ENCODE data around the gene KPNA3.
A peak's percentile ranks its signal among the peaks of the same experiment; 100 is the strongest.

Gene KPNA3

DNA sequence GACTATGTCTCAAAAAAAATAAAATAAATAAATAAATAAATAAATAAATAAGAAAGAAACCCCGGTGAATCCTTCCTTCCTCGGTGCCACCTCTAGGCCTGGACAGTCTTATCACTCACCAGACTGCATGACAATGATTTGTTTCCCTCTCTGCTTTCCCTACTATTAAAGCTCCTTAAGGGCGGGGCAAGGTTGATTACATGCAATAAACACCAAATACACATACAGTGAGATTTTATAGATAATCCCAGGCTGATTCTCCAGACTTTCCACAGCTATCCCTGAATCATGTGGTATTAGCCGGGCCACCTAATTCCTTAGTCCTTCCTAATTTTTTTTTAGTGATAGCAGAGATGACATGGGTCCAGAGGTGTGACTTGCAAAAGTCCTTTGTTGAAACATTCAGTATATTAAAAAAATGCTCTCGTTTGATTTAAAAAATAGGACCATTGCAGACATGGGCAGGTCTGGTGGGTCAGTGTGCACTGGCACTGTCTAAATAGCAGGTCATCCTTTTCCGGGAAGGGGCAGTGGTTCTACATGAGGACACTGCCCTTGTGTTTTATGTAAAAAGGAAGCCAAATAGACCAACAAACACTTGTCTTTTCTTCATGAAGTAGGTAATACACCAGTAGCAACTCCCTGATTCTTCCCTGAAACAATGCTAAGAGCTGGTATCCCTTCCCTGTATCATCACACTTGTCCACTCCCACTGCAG, 115.7 kb downstream of the KPNA3 start:
- no peak for FAIRE-seq

DNA sequence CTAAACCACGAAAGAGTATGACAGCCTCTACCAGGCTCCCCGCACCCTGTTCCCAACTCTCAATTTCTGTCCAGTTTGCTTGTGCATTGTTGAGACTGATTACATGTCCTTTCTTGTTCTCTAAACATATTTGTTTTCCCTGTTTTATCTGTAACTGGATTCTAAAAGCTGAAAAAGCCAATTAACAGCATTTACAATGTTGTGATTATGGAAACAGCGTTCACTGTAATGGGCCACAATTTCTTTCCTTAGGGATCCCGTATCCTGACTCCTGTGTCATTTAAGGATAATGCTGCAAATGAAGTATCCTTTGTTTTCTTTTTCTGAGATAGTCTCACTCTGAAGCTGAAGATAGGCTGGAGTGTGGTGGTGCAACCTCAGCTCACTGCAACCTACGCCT, 121.7 kb downstream of the KPNA3 start:
- no peak for FAIRE-seq

GRCh38 chr13:49669735-49670309, 122.7 kb downstream of the KPNA3 start:
- peak; percentile 45 for FAIRE-seq

DNA sequence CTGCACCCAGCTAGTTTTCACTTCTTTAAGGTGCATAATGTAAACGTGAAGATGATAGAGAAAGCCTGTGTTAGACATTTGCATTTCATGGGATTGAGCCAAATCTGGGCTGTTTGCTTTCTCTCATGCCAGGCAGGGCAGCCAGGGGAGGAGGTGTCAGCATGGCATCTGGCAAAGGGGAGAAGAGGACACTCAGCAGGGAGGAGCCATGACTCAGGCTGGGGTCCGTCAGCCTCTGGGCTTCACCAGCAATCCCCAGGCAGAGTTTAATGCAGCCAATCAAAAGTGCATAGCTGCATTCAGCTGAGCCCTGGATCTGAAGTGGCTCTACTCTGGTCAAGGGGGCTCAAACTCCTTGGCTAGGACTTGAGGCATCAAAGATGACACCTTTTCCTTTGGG, 124.7 kb downstream of the KPNA3 start:
- no peak for FAIRE-seq

- no peak for FAIRE-seq
Measured at GRCh38 chr13:49664606-49665005, 127.9 kb downstream of the KPNA3 start.

DNA sequence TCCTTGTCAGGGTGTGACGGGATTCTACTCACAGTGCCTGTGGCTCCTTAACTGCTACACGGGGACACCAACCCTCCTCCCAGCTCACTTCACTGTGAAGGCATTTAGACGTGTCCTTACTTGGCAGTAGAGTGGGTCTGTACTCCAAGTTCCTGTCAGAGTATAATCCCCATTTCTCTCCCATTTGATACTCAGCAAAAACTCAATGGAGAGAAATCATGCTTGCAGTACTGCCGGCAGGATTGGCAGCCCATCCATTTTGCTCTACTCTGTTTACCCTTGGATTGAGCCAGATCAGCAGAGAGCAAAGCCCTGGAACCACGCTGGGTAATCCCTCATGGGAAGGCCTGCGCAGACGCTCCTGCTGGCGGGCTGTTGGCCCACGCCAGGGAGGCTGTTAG, 135.2 kb downstream of the KPNA3 start:
- no peak for FAIRE-seq

- FAIRE-seq: no peak
Measured at GRCh38 chr13:49655906-49656305, 136.6 kb downstream of the KPNA3 start.

DNA sequence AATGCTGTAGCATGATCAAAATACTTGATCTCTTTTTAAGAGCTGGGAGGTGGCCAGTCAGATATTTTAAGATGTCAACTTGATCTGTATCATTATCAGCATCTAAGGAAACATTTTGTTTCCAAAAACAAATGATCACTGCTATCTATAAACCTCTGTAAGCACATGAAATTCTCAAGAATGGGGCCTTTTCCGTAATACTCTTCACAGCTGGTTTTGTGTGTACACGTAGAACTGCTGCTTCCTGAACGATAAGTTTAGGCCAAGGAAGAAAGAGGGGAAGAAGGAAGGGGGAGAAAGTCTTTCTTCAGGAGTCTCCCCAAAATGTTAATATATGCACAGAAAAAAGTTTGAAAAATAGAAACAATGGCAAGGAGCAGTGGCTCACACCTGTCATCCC, 138.5 kb downstream of the KPNA3 start:
- FAIRE-seq: no peak

DNA sequence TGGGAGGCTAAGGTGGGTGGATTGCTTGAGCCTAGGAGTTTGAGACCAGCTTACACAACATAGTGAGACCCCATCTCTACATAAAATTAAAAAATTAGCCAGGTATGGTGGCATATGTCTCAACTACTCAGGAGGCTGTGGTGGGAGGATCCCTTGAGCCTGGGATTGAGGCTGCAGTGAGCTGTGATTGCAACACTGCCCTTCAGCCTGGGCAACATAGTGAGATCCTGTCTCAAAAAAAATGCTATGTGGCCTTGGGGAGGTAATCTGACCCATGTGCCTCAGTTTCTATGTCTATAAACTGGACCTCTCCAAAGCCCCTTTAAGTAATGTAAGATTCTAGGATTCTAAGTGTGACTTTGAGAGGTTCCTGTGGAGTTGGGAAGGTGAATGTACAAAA, 139.0 kb downstream of the KPNA3 start:
- FAIRE-seq: no peak

GRCh38 chr13:49652355-49653305, 139.9 kb downstream of the KPNA3 start:
- no peak for FAIRE-seq

DNA sequence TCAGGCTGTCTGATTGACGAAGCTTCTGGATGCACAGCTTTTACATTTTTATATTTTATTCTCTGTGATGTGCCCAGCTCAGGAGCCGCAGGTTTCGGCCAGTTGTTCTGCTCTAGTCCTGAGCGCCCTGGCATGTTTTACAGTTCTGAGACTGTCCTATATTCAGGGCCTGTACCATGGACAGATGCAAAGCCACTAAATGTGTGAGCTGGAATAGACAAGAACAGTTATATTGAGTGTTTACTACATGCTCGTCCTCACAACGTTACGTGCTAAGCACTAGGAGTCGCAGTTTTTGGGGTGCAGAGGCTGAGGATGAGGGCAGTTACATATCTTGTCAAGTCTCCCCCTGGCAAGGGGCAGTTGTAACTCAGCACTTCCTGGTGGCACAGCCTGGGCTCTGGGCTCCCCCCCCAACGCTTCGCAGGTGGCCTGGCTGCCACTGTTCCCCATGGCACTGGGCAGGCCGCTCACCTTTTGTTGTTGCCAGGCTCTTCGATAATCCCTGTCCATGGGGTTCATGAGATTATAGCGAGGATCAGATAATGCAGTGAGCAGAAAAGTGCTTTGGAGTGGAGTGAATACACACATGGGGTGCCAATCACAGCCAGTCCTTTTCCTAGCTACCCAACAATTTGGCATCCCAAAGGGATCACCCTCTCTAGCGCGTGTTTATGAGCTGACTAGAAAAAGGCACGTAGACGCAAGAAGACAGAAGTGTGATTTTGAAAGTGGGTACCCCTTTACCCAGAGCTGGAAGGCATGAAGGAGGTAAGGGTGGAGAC, 140.7 kb downstream of the KPNA3 start:
- no peak for FAIRE-seq

DNA sequence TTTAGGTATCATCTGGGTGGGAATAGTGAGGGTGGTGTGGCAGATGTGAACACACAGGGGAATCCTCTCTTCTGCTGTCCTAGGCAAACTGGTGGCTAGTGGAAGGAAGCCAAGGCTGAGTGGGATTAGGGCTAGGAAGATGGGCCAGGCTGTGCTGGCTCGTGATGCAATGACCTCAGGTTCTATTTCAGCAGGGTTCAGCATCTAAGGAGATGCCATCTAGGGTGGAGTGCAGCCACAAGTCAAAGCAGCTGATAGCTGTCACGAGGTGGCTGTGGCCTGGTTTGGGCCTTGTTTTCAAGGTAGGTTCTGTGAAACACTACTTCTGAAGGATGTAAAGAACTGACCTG, 142.5 kb downstream of the KPNA3 start:
- FAIRE-seq: no peak

All from colon (tissue), 2 donors.